Progenitor cell of endocrine pancreas (in vitro differentiated cells): ENCODE data around the gene ABCC10. TPM values are rescaled to one million over a fixed set of nuclear protein-coding genes. Genes with fewer than 3 reads are reported as not detected.

Experiments
- DNase-seq: peaks from one replicate; pipeline ENCODE4 v3.0.0; 2021; ENCODE audit warnings: low spot score; ENCODE audit not compliant: unreplicated experiment
- H3K27ac Mint-ChIP-seq: 2 replicates; pipeline ENCODE4 v1.8.0; 2021; ENCODE audit warnings: mild to moderate bottlenecking, moderate library complexity, mixed read lengths
- H3K27me3 Mint-ChIP-seq: 2 replicates; pipeline ENCODE4 v1.8.0; 2021; ENCODE audit warnings: mixed read lengths
- H3K36me3 Mint-ChIP-seq: 2 replicates; pipeline ENCODE4 v1.8.0; 2022; ENCODE audit warnings: mixed read lengths; ENCODE audit not compliant: insufficient read depth
- H3K4me1 Mint-ChIP-seq: 2 replicates; pipeline ENCODE4 v1.8.0; 2021; ENCODE audit warnings: low read depth, mixed read lengths
- H3K4me3 Mint-ChIP-seq: 2 replicates; pipeline ENCODE4 v1.8.0; 2021; ENCODE audit warnings: low read depth, mild to moderate bottlenecking, moderate library complexity, mixed read lengths
- H3K9me3 Mint-ChIP-seq: 2 replicates; pipeline ENCODE4 v1.8.0; 2021; ENCODE audit warnings: low read depth, mixed read lengths
- CTCF ChIP-seq: fragments of 200-600 bp; sonication (generic); IDR thresholded peaks from one replicate; pipeline ENCODE4 v1.5.0; 2021; ENCODE audit warnings: antibody characterized with exemption, mild to moderate bottlenecking; ENCODE audit not compliant: unreplicated experiment
- total RNA-seq: library from RNA; stranded (reverse); gene quantifications from 2 replicates; pipeline ENCODE4 v1.2.1, GENCODE V29; 2021

The ABCC10 gene
- total RNA-seq, 1 donor from 2014 or later, result 68.8 TPM

GRCh38 chr6:43448916-43449315, 21.6 kb downstream of the ABCC10 start:
- no peak for TF ChIP-seq CTCF
- DNase-seq, result no peak
- H3K4me1 Mint-ChIP-seq, result no peaks in the 10 kb centered on the region
- no peak overlapping the region for H3K27ac Mint-ChIP-seq
- no peaks in the 10 kb centered on the region for H3K9me3 Mint-ChIP-seq
- H3K36me3 Mint-ChIP-seq, result peaks cover 12% of the 10 kb centered on the region
- no peak overlapping the region for H3K4me3 Mint-ChIP-seq
- H3K27me3 Mint-ChIP-seq, result peaks cover 3% of the 10 kb centered on the region

GRCh38 chr6:43450699-43451131, 23.4 kb downstream of the ABCC10 start:
- Mint-ChIP-seq H3K27ac (no peak overlapping the region), H3K36me3 (peaks cover 13% of the 10 kb centered on the region), H3K9me3 (no peaks in the 10 kb centered on the region), H3K4me3 (no peak overlapping the region), H3K4me1 (peaks cover 1% of the 10 kb centered on the region), H3K27me3 (peaks cover 11% of the 10 kb centered on the region)
- DNase-seq, result no peak
- no peak for TF ChIP-seq CTCF

- H3K27me3 Mint-ChIP-seq, result peaks cover 17% of the 10 kb centered on the region
- no peak for TF ChIP-seq CTCF
- no peak overlapping the region for H3K4me3 Mint-ChIP-seq
- no peak overlapping the region for H3K27ac Mint-ChIP-seq
- H3K36me3 Mint-ChIP-seq, result peaks cover 14% of the 10 kb centered on the region
- peaks cover 5% of the 10 kb centered on the region for H3K4me1 Mint-ChIP-seq
- no peaks in the 10 kb centered on the region for H3K9me3 Mint-ChIP-seq
- DNase-seq, result no peak
Measured at GRCh38 chr6:43451348-43451747, 24.0 kb downstream of the ABCC10 start.

GRCh38 chr6:43451939-43452338, 24.6 kb downstream of the ABCC10 start:
- Mint-ChIP-seq H3K36me3 (peaks cover 14% of the 10 kb centered on the region), H3K27ac (no peak overlapping the region), H3K27me3 (peaks cover 23% of the 10 kb centered on the region), H3K4me3 (no peak overlapping the region), H3K9me3 (no peaks in the 10 kb centered on the region), H3K4me1 (peaks cover 5% of the 10 kb centered on the region)
- no peak for TF ChIP-seq CTCF
- DNase-seq, result no peak

- Mint-ChIP-seq H3K4me3 (no peak overlapping the region), H3K36me3 (peaks cover 9% of the 10 kb centered on the region), H3K27me3 (peaks cover 30% of the 10 kb centered on the region), H3K9me3 (no peaks in the 10 kb centered on the region), H3K4me1 (peaks cover 5% of the 10 kb centered on the region), H3K27ac (no peak overlapping the region)
- TF ChIP-seq CTCF, result no peak
- DNase-seq, result no peak
Measured at GRCh38 chr6:43452896-43453295, 25.6 kb downstream of the ABCC10 start.
